Activated CD8-positive, alpha-beta memory T cell treated with anti-CD3 and anti-CD28 coated beads, Interleukin-2, amount 10 ng/mL, durations not matched to agents 7 days and 5 days (primary cell): ENCODE results near the gene MSH3. TPM values are rescaled to one million over a fixed set of nuclear protein-coding genes. Genes with fewer than 3 reads are reported as not detected.

ENCODE experiments used
- ATAC-seq: fragments of 150-1000 bp; cut with Tn5 transposase; one replicate; pipeline ENCODE4 v1.10.0; 2021; ENCODE audit warnings: moderate library complexity
- CTCF ChIA-PET: fragments of 350-600 bp; sonication (Branson Sonifier 250); formaldehyde crosslinking; loops from one replicate; lab custom pipeline; 2021; ENCODE audit warnings: antibody characterized with exemption; lab: Charles Lee
- DNase-seq: peaks from one replicate; pipeline ENCODE4 v3.0.0-alpha.2; 2020
- H3K27ac Mint-ChIP-seq: one replicate; pipeline ENCODE4 v1.8.0; 2021; ENCODE audit warnings: mild to moderate bottlenecking, mixed read lengths
- H3K27me3 Mint-ChIP-seq: one replicate; pipeline ENCODE4 v1.8.0; 2021; ENCODE audit warnings: mixed read lengths
- H3K36me3 Mint-ChIP-seq: one replicate; pipeline ENCODE4 v1.8.0; 2021; ENCODE audit warnings: mild to moderate bottlenecking, mixed read lengths
- H3K4me1 Mint-ChIP-seq: one replicate; pipeline ENCODE4 v1.8.0; 2021; ENCODE audit warnings: mixed read lengths
- H3K4me3 Mint-ChIP-seq: one replicate; pipeline ENCODE4 v1.8.0; 2021; ENCODE audit warnings: mild to moderate bottlenecking, moderate library complexity, mixed read lengths
- H3K9me3 Mint-ChIP-seq: one replicate; pipeline ENCODE4 v1.8.0; 2022; ENCODE audit warnings: low read depth, mixed read lengths
- total RNA-seq, 2 experiments: library from RNA; stranded (reverse); gene quantifications; one replicate each; pipeline ENCODE4 v1.2.3, GENCODE V29; 2021

MSH3 gene
- total RNA-seq, 2 experiments from 2014 or later = 22.3 to 26.3 TPM

DNA sequence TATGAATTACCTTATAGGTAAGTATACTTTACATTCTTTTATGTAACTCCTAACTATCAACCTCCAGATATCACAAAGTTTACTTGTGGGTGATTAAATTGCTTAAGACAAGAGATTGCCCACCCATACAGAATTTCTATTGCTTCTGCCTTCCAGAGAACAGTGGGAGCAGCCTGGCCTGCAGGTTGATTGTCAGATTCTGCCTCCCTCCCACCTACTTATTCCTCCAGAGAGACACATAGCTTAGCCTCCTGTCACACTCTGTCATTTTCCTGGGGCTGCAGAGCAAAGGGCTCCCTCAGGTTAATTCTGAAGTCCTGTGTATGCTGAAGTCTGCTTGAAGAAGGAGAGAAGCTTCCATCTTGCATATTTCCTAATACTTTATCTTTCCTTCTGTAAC lies 48.8 kb downstream of the MSH3 start:
- H3K36me3 Mint-ChIP-seq = peaks cover 30% of the 10 kb centered on the region
- H3K27me3 Mint-ChIP-seq = no peaks in the 10 kb centered on the region
- CTCF ChIA-PET = no interaction called here
- no peak for ATAC-seq
- H3K27ac Mint-ChIP-seq = no peak overlapping the region
- no peak overlapping the region for H3K4me3 Mint-ChIP-seq
- DNase-seq = no peak
- H3K9me3 Mint-ChIP-seq = no peaks in the 10 kb centered on the region
- H3K4me1 Mint-ChIP-seq = peaks cover 16% of the 10 kb centered on the region

DNA sequence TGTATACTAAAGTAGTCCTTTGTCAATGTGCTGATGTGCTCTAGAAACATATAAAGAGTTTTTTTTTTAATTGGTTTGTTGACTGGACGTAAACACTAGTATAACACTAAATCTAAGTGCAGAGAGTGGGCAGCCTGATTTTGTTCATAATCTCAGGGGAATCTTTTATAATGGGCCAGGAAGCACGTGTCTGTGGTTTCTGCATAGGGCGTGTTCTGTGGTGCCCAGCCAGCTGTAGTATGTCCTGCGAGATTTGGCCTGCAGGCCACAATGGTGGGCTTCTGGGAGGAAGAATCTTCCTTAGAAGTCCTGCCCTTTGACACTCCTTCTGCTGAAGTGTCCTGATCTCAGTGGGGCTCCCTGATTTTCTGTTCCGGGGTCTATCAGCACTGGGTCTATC lies 49.3 kb downstream of the MSH3 start:
- no peak for ATAC-seq
- CTCF ChIA-PET = no interaction called here
- no peak for DNase-seq
- Mint-ChIP-seq H3K9me3 (no peaks in the 10 kb centered on the region), H3K27me3 (no peaks in the 10 kb centered on the region), H3K4me3 (no peak overlapping the region), H3K36me3 (peaks cover 28% of the 10 kb centered on the region), H3K27ac (no peak overlapping the region), H3K4me1 (peaks cover 16% of the 10 kb centered on the region)

DNA sequence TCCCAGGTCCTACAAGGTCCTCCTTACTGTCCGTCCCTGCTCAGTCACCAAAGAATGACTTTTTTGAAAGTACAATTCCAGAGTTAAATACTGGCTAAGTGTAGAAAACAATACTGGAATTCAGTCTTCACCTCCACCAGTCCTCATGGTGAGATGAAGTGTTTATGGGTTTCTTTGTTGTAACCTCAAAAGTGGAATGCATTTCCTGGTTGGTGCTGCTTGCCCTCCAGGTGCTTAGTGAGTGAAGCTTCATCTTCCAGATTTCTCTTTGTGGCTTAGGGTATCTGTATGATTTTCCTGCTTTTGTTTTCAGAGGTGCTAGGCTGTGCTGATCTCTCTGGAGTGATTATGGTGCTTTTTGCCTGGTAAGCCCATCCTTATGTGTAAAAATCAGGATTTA lies 49.8 kb downstream of the MSH3 start:
- ATAC-seq = no peak
- H3K4me3 Mint-ChIP-seq = no peak overlapping the region
- H3K27me3 Mint-ChIP-seq = no peaks in the 10 kb centered on the region
- H3K27ac Mint-ChIP-seq = no peak overlapping the region
- H3K9me3 Mint-ChIP-seq = no peaks in the 10 kb centered on the region
- H3K36me3 Mint-ChIP-seq = peaks cover 28% of the 10 kb centered on the region
- DNase-seq = no peak
- H3K4me1 Mint-ChIP-seq = peaks cover 16% of the 10 kb centered on the region
- CTCF ChIA-PET = interaction anchor here (1.2 kb wide), 1 partner anchor 491 kb away, joined by 3 read pairs; no protein-coding TSS in a partner anchor

- peaks cover 31% of the 10 kb centered on the region for H3K36me3 Mint-ChIP-seq
- no peaks in the 10 kb centered on the region for H3K9me3 Mint-ChIP-seq
- CTCF ChIA-PET = interaction anchor here (0.6 to 1.2 kb wide), 2 partner anchors 470 to 490 kb away, joined by 3 read pairs; no protein-coding TSS in a partner anchor
- DNase-seq (no peak), ATAC-seq (no peak)
- no peak overlapping the region for H3K4me3 Mint-ChIP-seq
- H3K27ac Mint-ChIP-seq = no peak overlapping the region
- no peaks in the 10 kb centered on the region for H3K27me3 Mint-ChIP-seq
- peaks cover 18% of the 10 kb centered on the region for H3K4me1 Mint-ChIP-seq
Observed at GRCh38 chr5:80705216-80705769, 50.8 kb downstream of the MSH3 start.

GRCh38 chr5:80705801-80706200 lies 51.3 kb downstream of the MSH3 start:
- peak overlapping the region; percentile 23 for H3K27ac Mint-ChIP-seq

DNA sequence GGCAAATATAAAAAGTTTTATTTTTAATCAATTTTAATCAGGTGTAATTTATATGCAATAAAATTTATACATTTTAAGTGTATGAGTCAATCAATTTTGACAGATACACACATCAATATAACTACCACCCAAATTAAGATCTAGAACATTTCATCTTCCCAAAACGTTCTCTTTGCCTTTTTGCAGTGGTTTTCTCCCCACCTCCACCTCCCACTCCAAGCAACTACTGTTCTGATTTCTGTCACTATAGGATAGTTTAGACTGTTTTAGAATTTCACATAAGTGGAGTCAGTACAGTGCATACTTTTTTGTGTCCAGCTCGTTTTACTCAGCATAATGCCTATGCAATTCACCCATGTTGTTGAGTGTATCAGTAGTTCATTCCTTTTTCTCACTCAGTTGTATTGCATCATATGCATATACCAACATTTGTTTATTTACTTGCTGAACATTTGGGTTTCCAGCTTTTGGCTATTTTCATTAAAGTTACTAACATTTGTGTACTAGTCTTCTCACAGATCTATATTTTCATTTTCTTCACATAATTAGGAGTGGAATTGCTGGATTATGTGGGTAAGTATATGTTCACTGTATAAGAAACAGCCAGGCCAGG lies 52.5 kb downstream of the MSH3 start:
- no peak overlapping the region for H3K4me3 Mint-ChIP-seq
- CTCF ChIA-PET = no interaction called here
- no peak overlapping the region for H3K27ac Mint-ChIP-seq
- H3K4me1 Mint-ChIP-seq = peaks cover 28% of the 10 kb centered on the region
- ATAC-seq = no peak
- H3K36me3 Mint-ChIP-seq = peaks cover 27% of the 10 kb centered on the region
- no peak for DNase-seq
- H3K9me3 Mint-ChIP-seq = no peaks in the 10 kb centered on the region
- H3K27me3 Mint-ChIP-seq = no peaks in the 10 kb centered on the region

More at GRCh38 chr5:80705801-80706200, 51.3 kb downstream of the MSH3 start:
- Mint-ChIP-seq H3K4me3 (no peak overlapping the region), H3K36me3 (peaks cover 31% of the 10 kb centered on the region), H3K4me1 (peaks cover 24% of the 10 kb centered on the region), H3K27me3 (no peaks in the 10 kb centered on the region), H3K9me3 (no peaks in the 10 kb centered on the region)
- ATAC-seq = no peak
- CTCF ChIA-PET = no interaction called here
- DNase-seq = no peak

- H3K9me3 Mint-ChIP-seq = no peaks in the 10 kb centered on the region
Observed at GRCh38 chr5:80707645-80708044, 53.2 kb downstream of the MSH3 start.

GRCh38 chr5:80711216-80711615 lies 56.8 kb downstream of the MSH3 start:
- Mint-ChIP-seq H3K27me3 (no peaks in the 10 kb centered on the region), H3K4me3 (no peak overlapping the region), H3K36me3 (peaks cover 36% of the 10 kb centered on the region), H3K9me3 (no peaks in the 10 kb centered on the region), H3K27ac (peak overlapping the region; percentile 13), H3K4me1 (peaks cover 28% of the 10 kb centered on the region)
- CTCF ChIA-PET = no interaction called here
- ATAC-seq (peak; percentile 42), DNase-seq (no peak)

More at GRCh38 chr5:80707645-80708044, 53.2 kb downstream of the MSH3 start:
- ATAC-seq = no peak
- H3K27me3 Mint-ChIP-seq = no peaks in the 10 kb centered on the region
- CTCF ChIA-PET = interaction anchor here (0.9 kb wide), 1 partner anchor 37 kb away, joined by 3 read pairs; no protein-coding TSS in a partner anchor
- peaks cover 24% of the 10 kb centered on the region for H3K36me3 Mint-ChIP-seq
- no peak overlapping the region for H3K27ac Mint-ChIP-seq
- no peak for DNase-seq
- no peak overlapping the region for H3K4me3 Mint-ChIP-seq
- H3K4me1 Mint-ChIP-seq = peaks cover 31% of the 10 kb centered on the region

DNA sequence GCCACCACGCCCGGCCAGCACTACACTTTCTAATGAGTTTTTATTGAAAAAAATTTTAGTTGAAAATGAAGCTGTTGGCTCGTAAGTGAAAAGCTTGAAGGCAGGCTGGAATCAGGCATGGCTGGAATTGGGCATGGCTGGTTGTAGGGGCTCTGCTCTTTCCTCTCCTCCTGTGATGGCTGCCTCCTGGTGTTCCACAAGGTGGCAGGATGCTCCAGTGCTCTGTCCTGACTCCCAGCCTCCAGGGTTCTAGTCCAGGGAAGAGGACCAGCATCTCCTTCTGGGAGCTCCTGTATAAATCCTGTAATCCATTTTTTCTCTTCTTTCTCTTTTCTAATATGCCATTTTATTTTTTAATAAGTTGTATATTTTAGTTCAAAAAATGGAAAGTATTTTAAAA lies 57.5 kb downstream of the MSH3 start:
- Mint-ChIP-seq H3K9me3 (no peaks in the 10 kb centered on the region), H3K4me1 (peaks cover 27% of the 10 kb centered on the region), H3K36me3 (peaks cover 38% of the 10 kb centered on the region), H3K27me3 (no peaks in the 10 kb centered on the region), H3K27ac (no peak overlapping the region), H3K4me3 (no peak overlapping the region)
- DNase-seq (no peak), ATAC-seq (no peak)
- CTCF ChIA-PET = no interaction called here

DNA sequence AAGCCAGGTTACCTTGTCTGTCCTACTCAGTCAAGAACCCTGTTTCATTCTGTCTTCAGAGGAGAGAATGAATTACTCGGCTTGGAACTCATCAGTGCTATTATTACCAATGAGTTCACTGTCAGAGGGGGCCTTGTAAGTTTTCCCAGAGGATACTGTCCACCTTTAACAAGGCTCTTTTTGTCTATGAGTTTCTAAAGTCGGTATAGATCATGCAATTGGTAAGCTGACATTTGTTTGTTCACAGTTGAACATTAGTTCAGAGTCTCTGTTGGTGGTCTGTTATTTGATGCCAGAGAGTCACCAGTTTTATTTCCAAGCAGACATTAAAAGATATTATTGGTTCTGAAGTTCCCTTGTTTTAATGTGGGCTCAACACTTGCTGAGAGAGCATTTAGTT lies 58.5 kb downstream of the MSH3 start:
- Mint-ChIP-seq H3K4me1 (peaks cover 27% of the 10 kb centered on the region), H3K27ac (no peak overlapping the region), H3K27me3 (no peaks in the 10 kb centered on the region), H3K36me3 (peaks cover 38% of the 10 kb centered on the region), H3K4me3 (no peak overlapping the region), H3K9me3 (no peaks in the 10 kb centered on the region)
- DNase-seq = no peak
- CTCF ChIA-PET = no interaction called here
- no peak for ATAC-seq

- ATAC-seq (no peak), DNase-seq (no peak)
- H3K27me3 Mint-ChIP-seq = no peaks in the 10 kb centered on the region
- H3K9me3 Mint-ChIP-seq = no peaks in the 10 kb centered on the region
- H3K36me3 Mint-ChIP-seq = peaks cover 42% of the 10 kb centered on the region
- CTCF ChIA-PET = no interaction called here
- no peak overlapping the region for H3K27ac Mint-ChIP-seq
- H3K4me1 Mint-ChIP-seq = peaks cover 27% of the 10 kb centered on the region
- H3K4me3 Mint-ChIP-seq = no peak overlapping the region
Observed at GRCh38 chr5:80713631-80714030, 59.2 kb downstream of the MSH3 start.

- Mint-ChIP-seq H3K4me1 (peaks cover 27% of the 10 kb centered on the region), H3K36me3 (peaks cover 45% of the 10 kb centered on the region), H3K9me3 (peaks cover 2% of the 10 kb centered on the region), H3K4me3 (no peak overlapping the region), H3K27me3 (no peaks in the 10 kb centered on the region), H3K27ac (no peak overlapping the region)
- CTCF ChIA-PET = interaction anchor here (0.6 kb wide), 1 partner anchor 1246 kb away, joined by 3 read pairs; no protein-coding TSS in a partner anchor
- no peak for DNase-seq
- no peak for ATAC-seq
Observed at GRCh38 chr5:80714570-80715298, 60.3 kb downstream of the MSH3 start.

GRCh38 chr5:80715887-80716286 lies 61.4 kb downstream of the MSH3 start:
- no peak overlapping the region for H3K4me3 Mint-ChIP-seq
- H3K36me3 Mint-ChIP-seq = peaks cover 52% of the 10 kb centered on the region

More at GRCh38 chr5:80715887-80716286, 61.4 kb downstream of the MSH3 start:
- no peak for DNase-seq
- H3K4me1 Mint-ChIP-seq = peaks cover 19% of the 10 kb centered on the region
- H3K27ac Mint-ChIP-seq = no peak overlapping the region
- no peak for ATAC-seq
- CTCF ChIA-PET = interaction anchor here (1.2 kb wide), 1 partner anchor 392 kb away, joined by 5 read pairs; no protein-coding TSS in a partner anchor
- H3K27me3 Mint-ChIP-seq = no peaks in the 10 kb centered on the region
- H3K9me3 Mint-ChIP-seq = peaks cover 7% of the 10 kb centered on the region
